ENCODE data around the gene INSL4. TPM values are rescaled to one million over a fixed set of nuclear protein-coding genes. Genes with fewer than 3 reads are reported as not detected.

INSL4 gene
- total and polyA plus RNA-seq, 10 of the 15 experiments (the other 5 are each of a cell fraction or from before 2014, with no cell fraction given), result 0.03 TPM; not detected in 9

DNA sequence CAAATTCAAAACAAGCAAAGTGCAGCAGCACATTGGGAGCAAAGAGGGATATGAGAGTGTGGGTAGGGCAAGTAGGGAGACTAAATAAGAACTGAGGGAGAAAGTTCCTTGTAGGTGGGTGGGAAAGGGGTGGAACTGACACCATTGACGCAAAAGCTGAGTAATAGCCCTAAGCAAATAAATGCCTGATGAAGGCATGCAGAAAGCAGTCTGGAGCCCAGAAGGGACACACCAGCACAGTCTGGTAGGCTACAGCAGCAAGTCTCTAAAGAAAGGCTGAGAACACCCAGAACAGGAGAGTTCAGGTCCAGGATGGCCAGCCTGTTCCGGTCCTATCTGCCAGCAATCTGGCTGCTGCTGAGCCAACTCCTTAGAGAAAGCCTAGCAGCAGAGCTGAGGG lies at the start of gene INSL4 (continued):
- TF ChIP-seq, protein P1, sequence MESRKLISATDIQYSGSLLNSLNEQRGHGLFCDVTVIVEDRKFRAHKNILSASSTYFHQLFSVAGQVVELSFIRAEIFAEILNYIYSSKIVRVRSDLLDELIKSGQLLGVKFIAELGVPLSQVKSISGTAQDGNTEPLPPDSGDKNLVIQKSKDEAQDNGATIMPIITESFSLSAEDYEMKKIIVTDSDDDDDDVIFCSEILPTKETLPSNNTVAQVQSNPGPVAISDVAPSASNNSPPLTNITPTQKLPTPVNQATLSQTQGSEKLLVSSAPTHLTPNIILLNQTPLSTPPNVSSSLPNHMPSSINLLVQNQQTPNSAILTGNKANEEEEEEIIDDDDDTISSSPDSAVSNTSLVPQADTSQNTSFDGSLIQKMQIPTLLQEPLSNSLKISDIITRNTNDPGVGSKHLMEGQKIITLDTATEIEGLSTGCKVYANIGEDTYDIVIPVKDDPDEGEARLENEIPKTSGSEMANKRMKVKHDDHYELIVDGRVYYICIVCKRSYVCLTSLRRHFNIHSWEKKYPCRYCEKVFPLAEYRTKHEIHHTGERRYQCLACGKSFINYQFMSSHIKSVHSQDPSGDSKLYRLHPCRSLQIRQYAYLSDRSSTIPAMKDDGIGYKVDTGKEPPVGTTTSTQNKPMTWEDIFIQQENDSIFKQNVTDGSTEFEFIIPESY (IDR thresholded peaks at IDR 0.05), result no peak

DNA sequence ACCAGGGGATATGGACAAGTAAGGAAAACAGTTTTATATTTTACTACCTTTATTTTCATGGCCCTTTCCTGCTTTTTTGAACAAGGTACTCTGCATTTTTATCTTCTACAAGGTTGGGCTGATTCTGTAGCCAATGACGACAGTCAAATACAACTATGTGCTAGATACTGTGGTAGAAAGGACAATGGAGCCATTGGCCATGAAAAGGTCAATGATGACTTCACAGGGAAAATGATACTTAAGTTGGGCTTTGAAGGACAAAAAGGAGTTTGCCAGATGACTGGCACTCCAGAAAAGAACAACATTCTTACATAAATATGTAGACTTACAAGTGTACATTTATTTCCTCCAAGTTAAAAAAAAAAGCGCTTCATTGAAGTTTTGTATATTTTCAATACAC lies 46.4 kb upstream of the INSL4 start:
- in situ Hi-C loops (cut with MboI), result no loop called here
- ChIA-PET POLR2A (no interaction called here), CTCF (no interaction called here), RAD21 (ENCODE audit: unreplicated experiment) (no interaction called here), SMC1A (ENCODE audit: uncharacterized antibody, unreplicated experiment) (interaction anchor here (0.6 kb wide), 1 partner anchor 255 kb away, joined by 4 read pairs; no protein-coding TSS in a partner anchor)
- Histone ChIP-seq H3K4me3 (no peak overlapping the region), H3K79me2 (ENCODE audit: control insufficient read depth, insufficient read depth, low read length) (no peaks in the 10 kb centered on the region), H3K9me3 (replicated peaks; ENCODE audit: control insufficient read depth, insufficient read depth, low read length) (no peaks in the 10 kb centered on the region), H2AFZ (ENCODE audit: control insufficient read depth, low read depth, low read length) (no peak overlapping the region), H3K36me3 (ENCODE audit: control insufficient read depth in 2 of 2, insufficient read depth in 2 of 2, low read length in 1 of 2) (no peaks in the 10 kb centered on the region), H4K20me1 (ENCODE audit: control insufficient read depth, insufficient read depth) (no peaks in the 10 kb centered on the region), H3K27me3 (replicated peaks in 1 of 2; ENCODE audit: control insufficient read depth in 2 of 2, insufficient read depth in 2 of 2, low read length in 1 of 2) (no peaks in the 10 kb centered on the region), H3K4me2 (ENCODE audit: control insufficient read depth, insufficient read depth) (no peak overlapping the region), H3K9ac (ENCODE audit: control insufficient read depth, insufficient read depth, low read length) (no peak overlapping the region), H3K27ac (ENCODE audit: control insufficient read depth, insufficient read depth) (no peak overlapping the region), H3K4me1 (ENCODE audit: control insufficient read depth, insufficient read depth, low read length) (no peaks in the 10 kb centered on the region)
- no peak for ATAC-seq
- intact Hi-C loops (cut with micrococcal nuclease; ENCODE audit: unreplicated experiment), result loop anchor here (5.0 to 10.0 kb wide), 2 partner anchors 240 to 418 kb away; no protein-coding TSS in a partner anchor
- WGBS (ENCODE audit: insufficient coverage, insufficient replicate concordance, low lambda C conversion rate, missing lambda C conversion rate), result 70% methylated on average over 2 of the region's 2 CpGs
- FAIRE-seq, result no peak
- TF ChIP-seq, protein P2, sequence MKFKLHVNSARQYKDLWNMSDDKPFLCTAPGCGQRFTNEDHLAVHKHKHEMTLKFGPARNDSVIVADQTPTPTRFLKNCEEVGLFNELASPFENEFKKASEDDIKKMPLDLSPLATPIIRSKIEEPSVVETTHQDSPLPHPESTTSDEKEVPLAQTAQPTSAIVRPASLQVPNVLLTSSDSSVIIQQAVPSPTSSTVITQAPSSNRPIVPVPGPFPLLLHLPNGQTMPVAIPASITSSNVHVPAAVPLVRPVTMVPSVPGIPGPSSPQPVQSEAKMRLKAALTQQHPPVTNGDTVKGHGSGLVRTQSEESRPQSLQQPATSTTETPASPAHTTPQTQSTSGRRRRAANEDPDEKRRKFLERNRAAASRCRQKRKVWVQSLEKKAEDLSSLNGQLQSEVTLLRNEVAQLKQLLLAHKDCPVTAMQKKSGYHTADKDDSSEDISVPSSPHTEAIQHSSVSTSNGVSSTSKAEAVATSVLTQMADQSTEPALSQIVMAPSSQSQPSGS (IDR thresholded peaks at IDR 0.05; ENCODE audit: low read length), result no peak
- TF ChIP-seq ASH2L (IDR thresholded peaks at IDR 0.05; ENCODE audit: borderline replicate concordance, low read depth) (no peak), BACH1 (IDR thresholded peaks at IDR 0.05; ENCODE audit: borderline replicate concordance) (no peak), TAF1 (IDR thresholded peaks at IDR 0.05; ENCODE audit: borderline replicate concordance, low read depth, low read length) (no peak), CEBPB (IDR thresholded peaks at IDR 0.05; ENCODE audit: borderline replicate concordance in 1 of 2, low read depth in 2 of 2, low read length in 2 of 2) (no peak), ZNF274 (IDR thresholded peaks at IDR 0.05; ENCODE audit: insufficient read depth, insufficient read length) (no peak)
- TF ChIP-seq, protein P3, sequence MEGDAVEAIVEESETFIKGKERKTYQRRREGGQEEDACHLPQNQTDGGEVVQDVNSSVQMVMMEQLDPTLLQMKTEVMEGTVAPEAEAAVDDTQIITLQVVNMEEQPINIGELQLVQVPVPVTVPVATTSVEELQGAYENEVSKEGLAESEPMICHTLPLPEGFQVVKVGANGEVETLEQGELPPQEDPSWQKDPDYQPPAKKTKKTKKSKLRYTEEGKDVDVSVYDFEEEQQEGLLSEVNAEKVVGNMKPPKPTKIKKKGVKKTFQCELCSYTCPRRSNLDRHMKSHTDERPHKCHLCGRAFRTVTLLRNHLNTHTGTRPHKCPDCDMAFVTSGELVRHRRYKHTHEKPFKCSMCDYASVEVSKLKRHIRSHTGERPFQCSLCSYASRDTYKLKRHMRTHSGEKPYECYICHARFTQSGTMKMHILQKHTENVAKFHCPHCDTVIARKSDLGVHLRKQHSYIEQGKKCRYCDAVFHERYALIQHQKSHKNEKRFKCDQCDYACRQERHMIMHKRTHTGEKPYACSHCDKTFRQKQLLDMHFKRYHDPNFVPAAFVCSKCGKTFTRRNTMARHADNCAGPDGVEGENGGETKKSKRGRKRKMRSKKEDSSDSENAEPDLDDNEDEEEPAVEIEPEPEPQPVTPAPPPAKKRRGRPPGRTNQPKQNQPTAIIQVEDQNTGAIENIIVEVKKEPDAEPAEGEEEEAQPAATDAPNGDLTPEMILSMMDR (IDR thresholded peaks at IDR 0.05 in 2 of 3, conservative IDR thresholded peaks at IDR 0.05 in 1 of 3; ENCODE audit: control insufficient read depth in 2 of 3, extremely low read depth in 1 of 3, insufficient read depth in 1 of 3, low read depth in 3 of 3, low read length in 3 of 3), result no peak
- TF ChIP-seq, protein P4, sequence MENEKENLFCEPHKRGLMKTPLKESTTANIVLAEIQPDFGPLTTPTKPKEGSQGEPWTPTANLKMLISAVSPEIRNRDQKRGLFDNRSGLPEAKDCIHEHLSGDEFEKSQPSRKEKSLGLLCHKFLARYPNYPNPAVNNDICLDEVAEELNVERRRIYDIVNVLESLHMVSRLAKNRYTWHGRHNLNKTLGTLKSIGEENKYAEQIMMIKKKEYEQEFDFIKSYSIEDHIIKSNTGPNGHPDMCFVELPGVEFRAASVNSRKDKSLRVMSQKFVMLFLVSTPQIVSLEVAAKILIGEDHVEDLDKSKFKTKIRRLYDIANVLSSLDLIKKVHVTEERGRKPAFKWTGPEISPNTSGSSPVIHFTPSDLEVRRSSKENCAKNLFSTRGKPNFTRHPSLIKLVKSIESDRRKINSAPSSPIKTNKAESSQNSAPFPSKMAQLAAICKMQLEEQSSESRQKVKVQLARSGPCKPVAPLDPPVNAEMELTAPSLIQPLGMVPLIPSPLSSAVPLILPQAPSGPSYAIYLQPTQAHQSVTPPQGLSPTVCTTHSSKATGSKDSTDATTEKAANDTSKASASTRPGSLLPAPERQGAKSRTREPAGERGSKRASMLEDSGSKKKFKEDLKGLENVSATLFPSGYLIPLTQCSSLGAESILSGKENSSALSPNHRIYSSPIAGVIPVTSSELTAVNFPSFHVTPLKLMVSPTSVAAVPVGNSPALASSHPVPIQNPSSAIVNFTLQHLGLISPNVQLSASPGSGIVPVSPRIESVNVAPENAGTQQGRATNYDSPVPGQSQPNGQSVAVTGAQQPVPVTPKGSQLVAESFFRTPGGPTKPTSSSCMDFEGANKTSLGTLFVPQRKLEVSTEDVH (IDR thresholded peaks at IDR 0.05; ENCODE audit: low read depth, partially characterized antibody), result no peak
- BruUV-seq (replicated peaks), result no TSS peak
- DNase-seq (ENCODE audit: low read depth, low spot score), result no peak
